ENCODE data around the gene ZNF474.

GRCh38 chr5:122107016-122107415, 22.3 kb upstream of the ZNF474 start:
- TF ChIP-seq ATF3 (IDR thresholded peaks at IDR 0.05) (no peak), CTCF (IDR thresholded peaks at IDR 0.05; ENCODE audit: low read depth, low read length, missing input control) (no peak), RAD21 (IDR thresholded peaks at IDR 0.05) (no peak), ZBTB33 (IDR thresholded peaks at IDR 0.05) (no peak), EGR1 (IDR thresholded peaks at IDR 0.05; ENCODE audit: low read depth in 2 of 2) (no peak), SP1 (IDR thresholded peaks at IDR 0.05) (no peak), TAF1 (conservative IDR thresholded peaks at IDR 0.05) (no peak), RXRA (IDR thresholded peaks at IDR 0.05) (no peak), MAX (IDR thresholded peaks at IDR 0.05) (no peak), YY1 (IDR thresholded peaks at IDR 0.05) (no peak), HNF4G (IDR thresholded peaks at IDR 0.05) (no peak), HNF4A (conservative IDR thresholded peaks at IDR 0.05) (no peak), JUND (IDR thresholded peaks at IDR 0.05) (no peak), REST (IDR thresholded peaks at IDR 0.05) (no peak)

Data from liver (tissue), 3 donors.